ENCODE measurements around the gene KRT26. TPM values are rescaled to one million over a fixed set of nuclear protein-coding genes. Genes with fewer than 3 reads are reported as not detected.

The KRT26 gene
- not detected in 2 replicates for total RNA-seq

GRCh38 chr17:40772101-40772500 lies at the start of gene KRT26:
Gene KRT26, minus strand, starts transcription at chr17:40772201. Its CDS starts 88 bp downstream, at chr17:40772113.

GRCh38 chr17:40799859-40800258 lies 27.9 kb upstream of the KRT26 start, which contains the start of gene KRT28:
Gene KRT28, minus strand, starts transcription at chr17:40799959. Its CDS starts 66 bp downstream, at chr17:40799893.

GRCh38 chr17:40782450-40782849 lies 10.4 kb upstream of the KRT26 start, which contains the start of gene KRT27:
Gene KRT27, minus strand, starts transcription at chr17:40782550. Its CDS starts 57 bp downstream, at chr17:40782493.

GRCh38 chr17:40755231-40755630 lies 16.8 kb downstream of the KRT26 start, which contains the start of gene KRT25:
Gene KRT25, minus strand, starts transcription at chr17:40755331. Its CDS starts 60 bp downstream, at chr17:40755271.

Other genes with a start within 250 kb of the KRT26 start
- gene CCR7, start 206.7 kb downstream of the KRT26 start, total RNA-seq: 0.06 and 0.16 TPM in 2 replicates
- gene SMARCE1, start 124.4 kb downstream of the KRT26 start, total RNA-seq: 53.4 and 85.9 TPM in 2 replicates
- under 0.01 and 0.06 TPM in 2 replicates for gene KRT222, start 107.0 kb downstream of the KRT26 start, total RNA-seq
- gene KRT24, start 68.4 kb downstream of the KRT26 start, total RNA-seq: not detected in 2 replicates
- gene KRT25, start 16.9 kb downstream of the KRT26 start, total RNA-seq: not detected in 2 replicates
- gene KRT27, start 10.3 kb upstream of the KRT26 start, total RNA-seq: not detected in 2 replicates
- not detected in 2 replicates for gene KRT28, start 27.8 kb upstream of the KRT26 start, total RNA-seq
- gene KRT10, start 50.4 kb upstream of the KRT26 start, total RNA-seq: 3.0 and 4.9 TPM in 2 replicates
- not detected in 2 replicates for gene KRT12, start 95.0 kb upstream of the KRT26 start, total RNA-seq
- gene KRT20, start 113.0 kb upstream of the KRT26 start, total RNA-seq: not detected in 2 replicates
- gene KRT23, start 165.4 kb upstream of the KRT26 start, total RNA-seq: 1.1 TPM in 1 of 2 replicates, not detected in the other
- gene KRT39, start 194.7 kb upstream of the KRT26 start, total RNA-seq: not detected in 2 replicates
- not detected in 2 replicates for gene KRT40, start 212.1 kb upstream of the KRT26 start, total RNA-seq
- not detected in 2 replicates for gene KRTAP3-3, start 222.0 kb upstream of the KRT26 start, total RNA-seq
- 0.16 TPM in 1 of 2 replicates, not detected in the other for gene KRTAP3-2, start 227.7 kb upstream of the KRT26 start, total RNA-seq
- gene KRTAP3-1, start 236.9 kb upstream of the KRT26 start, total RNA-seq: not detected in 2 replicates

Data from bladder microvascular endothelial cell (primary cell).